ENCODE data around the gene COMMD6. TPM values are rescaled to one million over a fixed set of nuclear protein-coding genes. Genes with fewer than 3 reads are reported as not detected.
A peak's percentile ranks its signal among the peaks of the same experiment; 100 is the strongest.

The COMMD6 gene
- total RNA-seq, 1 donor from 2014 or later: 123 TPM

DNA sequence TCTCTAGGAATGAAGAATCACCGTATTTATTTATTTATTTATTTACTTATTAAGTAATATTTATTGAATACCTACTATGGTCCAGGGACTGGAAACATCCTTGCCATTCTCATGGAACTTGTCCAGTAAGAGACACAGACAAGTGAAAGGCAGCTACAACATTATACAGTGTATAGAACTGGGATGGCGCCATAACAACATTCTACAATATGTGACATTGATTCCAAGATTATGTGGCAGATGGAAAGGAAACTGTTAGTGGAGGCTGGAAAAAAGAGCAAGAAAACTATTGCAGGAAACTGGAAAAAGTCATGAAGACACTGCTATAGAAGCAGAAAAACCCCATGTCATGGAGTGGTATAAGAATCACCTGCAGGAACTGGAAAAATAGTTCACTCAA is 46.3 kb downstream of the COMMD6 start:
- no peaks in the 10 kb centered on the region for H3K4me1 Mint-ChIP-seq
- Histone ChIP-seq H2AFZ (replicated peaks) (no peak overlapping the region), H3K9ac (no peak overlapping the region), H4K20me1 (ENCODE audit: low read depth) (no peaks in the 10 kb centered on the region), H3K4me2 (no peak overlapping the region), H3K4me1 (no peaks in the 10 kb centered on the region), H3K79me2 (ENCODE audit: low read depth) (no peaks in the 10 kb centered on the region), H3K27me3 (no peaks in the 10 kb centered on the region), H3K9me3 (ENCODE audit: low read depth) (no peaks in the 10 kb centered on the region), H3K4me3 (no peak overlapping the region), H3K27ac (no peak overlapping the region), H3K36me3 (no peaks in the 10 kb centered on the region), H3F3A (ENCODE audit: low read depth) (no peaks in the 10 kb centered on the region)
- TF ChIP-seq EZH2 (IDR thresholded peaks at IDR 0.05): no peak
- TF ChIP-seq, protein P1, sequence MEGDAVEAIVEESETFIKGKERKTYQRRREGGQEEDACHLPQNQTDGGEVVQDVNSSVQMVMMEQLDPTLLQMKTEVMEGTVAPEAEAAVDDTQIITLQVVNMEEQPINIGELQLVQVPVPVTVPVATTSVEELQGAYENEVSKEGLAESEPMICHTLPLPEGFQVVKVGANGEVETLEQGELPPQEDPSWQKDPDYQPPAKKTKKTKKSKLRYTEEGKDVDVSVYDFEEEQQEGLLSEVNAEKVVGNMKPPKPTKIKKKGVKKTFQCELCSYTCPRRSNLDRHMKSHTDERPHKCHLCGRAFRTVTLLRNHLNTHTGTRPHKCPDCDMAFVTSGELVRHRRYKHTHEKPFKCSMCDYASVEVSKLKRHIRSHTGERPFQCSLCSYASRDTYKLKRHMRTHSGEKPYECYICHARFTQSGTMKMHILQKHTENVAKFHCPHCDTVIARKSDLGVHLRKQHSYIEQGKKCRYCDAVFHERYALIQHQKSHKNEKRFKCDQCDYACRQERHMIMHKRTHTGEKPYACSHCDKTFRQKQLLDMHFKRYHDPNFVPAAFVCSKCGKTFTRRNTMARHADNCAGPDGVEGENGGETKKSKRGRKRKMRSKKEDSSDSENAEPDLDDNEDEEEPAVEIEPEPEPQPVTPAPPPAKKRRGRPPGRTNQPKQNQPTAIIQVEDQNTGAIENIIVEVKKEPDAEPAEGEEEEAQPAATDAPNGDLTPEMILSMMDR (IDR thresholded peaks at IDR 0.05): no peak
- TF ChIP-seq EZH2phosphoT487 (IDR thresholded peaks at IDR 0.05): no peak
- DNase-seq (ENCODE audit: low spot score): no peak
- H3K27me3 Mint-ChIP-seq (ENCODE audit: insufficient read depth, low read depth): no peaks in the 10 kb centered on the region
- no peaks in the 10 kb centered on the region for H3K36me3 Mint-ChIP-seq
- H3K27ac Mint-ChIP-seq: no peak overlapping the region
- H3K9me3 Mint-ChIP-seq: no peaks in the 10 kb centered on the region
- no peak overlapping the region for H3K4me3 Mint-ChIP-seq

GRCh38 chr13:75489502-75490263 is 48.0 kb downstream of the COMMD6 start:
- Histone ChIP-seq H3K4me3 (no peak overlapping the region), H3K9me3 (ENCODE audit: low read depth) (no peaks in the 10 kb centered on the region), H3F3A (ENCODE audit: low read depth) (no peaks in the 10 kb centered on the region), H3K9ac (no peak overlapping the region), H4K20me1 (ENCODE audit: low read depth) (no peaks in the 10 kb centered on the region), H2AFZ (replicated peaks) (no peak overlapping the region), H3K27ac (no peak overlapping the region), H3K4me1 (no peaks in the 10 kb centered on the region), H3K36me3 (no peaks in the 10 kb centered on the region), H3K4me2 (no peak overlapping the region), H3K79me2 (ENCODE audit: low read depth) (no peaks in the 10 kb centered on the region), H3K27me3 (no peaks in the 10 kb centered on the region)
- Mint-ChIP-seq H3K27ac (no peak overlapping the region), H3K4me1 (peaks cover 6% of the 10 kb centered on the region), H3K36me3 (no peaks in the 10 kb centered on the region), H3K9me3 (no peaks in the 10 kb centered on the region), H3K27me3 (ENCODE audit: insufficient read depth, low read depth) (no peaks in the 10 kb centered on the region), H3K4me3 (no peak overlapping the region)
- no peak for DNase-seq (ENCODE audit: low spot score)
- TF ChIP-seq EZH2 (IDR thresholded peaks at IDR 0.05) (no peak), EZH2phosphoT487 (IDR thresholded peaks at IDR 0.05) (no peak)
- TF ChIP-seq, protein P1 (IDR thresholded peaks at IDR 0.05): no peak

DNA sequence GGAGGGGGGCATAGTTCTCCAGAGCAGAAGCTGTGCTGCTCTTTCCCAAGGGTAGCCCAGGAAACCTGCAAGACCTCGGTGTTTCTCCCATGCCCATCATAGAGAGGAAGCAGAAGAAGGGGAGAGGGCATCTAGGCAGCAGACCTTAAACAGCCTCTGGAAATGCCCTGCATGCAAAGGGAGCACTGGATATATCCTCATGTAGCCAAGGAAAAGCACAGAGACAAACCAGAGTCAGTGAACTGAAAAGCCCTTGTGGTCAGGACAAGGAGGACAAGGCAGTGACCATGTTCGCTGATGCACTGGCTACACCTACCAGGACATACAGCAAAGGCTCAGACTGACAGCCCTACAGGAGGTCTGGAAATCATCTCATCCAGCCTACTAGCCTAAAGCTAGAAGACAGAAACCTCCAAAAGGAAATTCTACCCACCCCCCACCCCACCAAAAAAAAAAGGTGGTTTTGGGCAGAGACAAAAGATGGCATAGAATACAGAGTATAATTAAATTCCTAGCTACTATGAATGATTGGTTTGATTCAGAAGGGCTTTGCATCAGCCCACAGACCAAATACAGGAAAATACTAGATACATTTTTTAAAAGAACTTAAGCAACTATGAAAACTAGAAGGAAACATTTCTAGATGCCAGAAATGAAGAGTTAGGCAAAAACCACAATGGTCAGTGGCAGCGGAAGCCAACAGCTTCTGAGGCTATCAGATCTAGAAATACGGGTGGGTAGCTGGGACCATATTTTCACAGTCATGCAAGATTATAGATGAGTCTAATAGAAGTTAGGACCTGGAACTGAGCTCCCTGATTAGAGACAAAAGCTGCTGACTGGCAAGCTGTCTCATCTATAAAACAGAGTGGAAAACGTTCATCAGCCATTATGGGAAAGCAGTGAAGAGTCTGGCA is 51.2 kb downstream of the COMMD6 start:
- Histone ChIP-seq H3F3A (ENCODE audit: low read depth) (peaks cover 17% of the 10 kb centered on the region), H2AFZ (replicated peaks) (no peak overlapping the region), H3K4me2 (no peak overlapping the region), H3K9me3 (ENCODE audit: low read depth) (no peaks in the 10 kb centered on the region), H3K27me3 (no peaks in the 10 kb centered on the region), H3K9ac (no peak overlapping the region), H3K4me1 (peaks cover 3% of the 10 kb centered on the region), H3K79me2 (ENCODE audit: low read depth) (no peaks in the 10 kb centered on the region), H3K27ac (no peak overlapping the region), H3K4me3 (no peak overlapping the region), H4K20me1 (ENCODE audit: low read depth) (no peaks in the 10 kb centered on the region), H3K36me3 (no peaks in the 10 kb centered on the region)
- peak; percentile 3 for DNase-seq (ENCODE audit: low spot score)
- peaks cover 3% of the 10 kb centered on the region for H3K27me3 Mint-ChIP-seq (ENCODE audit: insufficient read depth, low read depth)
- peaks cover 12% of the 10 kb centered on the region for H3K4me1 Mint-ChIP-seq
- no peak overlapping the region for H3K27ac Mint-ChIP-seq
- no peaks in the 10 kb centered on the region for H3K9me3 Mint-ChIP-seq
- H3K36me3 Mint-ChIP-seq: no peaks in the 10 kb centered on the region
- no peak overlapping the region for H3K4me3 Mint-ChIP-seq
- TF ChIP-seq EZH2 (IDR thresholded peaks at IDR 0.05) (no peak), EZH2phosphoT487 (IDR thresholded peaks at IDR 0.05) (no peak)
- TF ChIP-seq, protein P1 (IDR thresholded peaks at IDR 0.05): no peak

All from neural progenitor cell (in vitro differentiated cells).